GM19463 (cell line): ENCODE results near the gene HIF1A.

Source experiments
- ATAC-seq: cut with Tn5 transposase; IDR thresholded peaks from one replicate; pipeline ENCODE4 v1.9.1; 2021; ENCODE audit warnings: mild to moderate bottlenecking, moderate library complexity; ENCODE audit not compliant: unreplicated experiment

The HIF1A gene

GRCh38 chr14:61672796-61673195 is 22.5 kb upstream of the HIF1A start:
- ATAC-seq, result no peak

GRCh38 chr14:61673305-61673704 is 22.0 kb upstream of the HIF1A start:
- no peak for ATAC-seq

- no peak for ATAC-seq
These were observed 20.0 kb upstream of the HIF1A start for GRCh38 chr14:61675291-61675690.

- no peak for ATAC-seq
These were observed 17.8 kb upstream of the HIF1A start for GRCh38 chr14:61677479-61677878.

- ATAC-seq, result no peak
These were observed 16.3 kb upstream of the HIF1A start for GRCh38 chr14:61678975-61679374.

- no peak for ATAC-seq
These were observed 13.9 kb upstream of the HIF1A start for GRCh38 chr14:61681413-61681812.

- no peak for ATAC-seq
These were observed 12.2 kb upstream of the HIF1A start for GRCh38 chr14:61683108-61683507.

- ATAC-seq, result no peak
These were observed 5.3 kb upstream of the HIF1A start for GRCh38 chr14:61690039-61690438.

- no peak for ATAC-seq
These were observed 4.3 kb upstream of the HIF1A start for GRCh38 chr14:61690982-61691381.

- no peak for ATAC-seq
These were observed 3.8 kb upstream of the HIF1A start for GRCh38 chr14:61691495-61691894.

- ATAC-seq, result no peak
These were observed 1.3 kb upstream of the HIF1A start for GRCh38 chr14:61694039-61694438.

GRCh38 chr14:61695695-61696527 is 598 bp downstream of the HIF1A start:
- peak; percentile 2 for ATAC-seq

- ATAC-seq, result no peak
These were observed 1.5 kb downstream of the HIF1A start for GRCh38 chr14:61696753-61697318.

- no peak for ATAC-seq
These were observed 3.1 kb downstream of the HIF1A start for GRCh38 chr14:61698206-61698980.

GRCh38 chr14:61699027-61699426 is 3.7 kb downstream of the HIF1A start:
- ATAC-seq, result no peak

- no peak for ATAC-seq
These were observed 5.0 kb downstream of the HIF1A start for GRCh38 chr14:61700104-61700886.

GRCh38 chr14:61701946-61702345 is 6.6 kb downstream of the HIF1A start:
- ATAC-seq, result no peak

GRCh38 chr14:61703342-61704129 is 8.2 kb downstream of the HIF1A start:
- ATAC-seq, result no peak

GRCh38 chr14:61704554-61704953 is 9.2 kb downstream of the HIF1A start:
- ATAC-seq, result no peak

- ATAC-seq, result no peak
These were observed 9.7 kb downstream of the HIF1A start for GRCh38 chr14:61705017-61705416.
